MM.1S (cell line): Measurements from ENCODE around the gene EFNA3.

Experiments used
- DNase-seq: peaks from one replicate; pipeline ENCODE4 v3.0.0-alpha.2; 2015
- H2AFZ ChIP-seq: fragments of 300-600 bp; sonication (generic); 2 replicates; pipeline ENCODE4 v1.6.0; 2016; ENCODE audit warnings: antibody characterized with exemption, low read length
- H3F3A ChIP-seq: fragments of 300-600 bp; sonication (generic); 2 replicates; pipeline ENCODE4 v1.6.1; 2016; ENCODE audit warnings: mild to moderate bottlenecking, antibody characterized with exemption, low read length, moderate library complexity, mixed read lengths; ENCODE audit not compliant: insufficient read depth
- H3K27ac ChIP-seq: fragments of 300-600 bp; sonication (generic); 2 replicates; pipeline ENCODE4 v1.5.1; 2016; ENCODE audit warnings: mild to moderate bottlenecking, low read length
- H3K27me3 ChIP-seq: fragments of 300-600 bp; sonication (generic); replicated peaks from 2 replicates; pipeline ENCODE4 v1.6.0; 2016; ENCODE audit warnings: low read length; ENCODE audit not compliant: insufficient read depth
- H3K36me3 ChIP-seq: fragments of 300-600 bp; sonication (generic); replicated peaks from 2 replicates; pipeline ENCODE4 v1.6.1; 2016; ENCODE audit warnings: mild to moderate bottlenecking, low read length, mixed read lengths; ENCODE audit not compliant: insufficient read depth
- H3K4me1 ChIP-seq: fragments of 300-600 bp; sonication (generic); 2 replicates; pipeline ENCODE4 v1.6.1; 2016; ENCODE audit warnings: low read length, mixed read lengths
- H3K4me2 ChIP-seq: fragments of 300-600 bp; sonication (generic); 2 replicates; pipeline ENCODE4 v1.6.0; 2016; ENCODE audit warnings: low read depth, low read length
- H3K4me3 ChIP-seq: fragments of 300-600 bp; sonication (generic); 2 replicates; pipeline ENCODE4 v1.5.1; 2016; ENCODE audit warnings: low read length, mixed read lengths
- H3K79me2 ChIP-seq: fragments of 300-600 bp; sonication (generic); 2 replicates; pipeline ENCODE4 v1.6.1; 2016; ENCODE audit warnings: mixed run types, low read length, mixed read lengths
- H3K9ac ChIP-seq: fragments of 300-600 bp; sonication (generic); 2 replicates; pipeline ENCODE4 v1.6.1; 2016; ENCODE audit warnings: low read length, mixed read lengths
- H3K9me2 ChIP-seq: fragments of 300-600 bp; sonication (generic); replicated peaks from 2 replicates; pipeline ENCODE4 v1.6.1; 2016; ENCODE audit warnings: mild to moderate bottlenecking, low read length, mixed read lengths; ENCODE audit not compliant: insufficient read depth
- H3K9me3 ChIP-seq: fragments of 300-600 bp; sonication (generic); replicated peaks from 2 replicates; pipeline ENCODE4 v1.6.1; 2016; ENCODE audit warnings: mild to moderate bottlenecking, low read length, mixed read lengths; ENCODE audit not compliant: insufficient read depth
- H4K20me1 ChIP-seq: fragments of 300-600 bp; sonication (generic); 2 replicates; pipeline ENCODE4 v1.6.1; 2016; ENCODE audit warnings: mild to moderate bottlenecking, low read length, moderate library complexity, mixed read lengths; ENCODE audit not compliant: insufficient read depth
- CTCF ChIP-seq: fragments of 300-600 bp; sonication (generic); IDR thresholded peaks from 2 replicates; pipeline ENCODE4 v1.5.1; 2016; ENCODE audit warnings: antibody characterized with exemption, low read length, mixed read lengths
- EZH2 ChIP-seq: fragments of 300-600 bp; sonication (generic); optimal IDR thresholded peaks from 2 replicates; pipeline ENCODE3; 2017; ENCODE audit warnings: low read depth, mild to moderate bottlenecking, antibody characterized with exemption, low read length, mixed read lengths
- EZH2phosphoT487 ChIP-seq: fragments of 300-600 bp; sonication (generic); IDR thresholded peaks from 2 replicates; pipeline ENCODE4 v1.6.1; 2018; ENCODE audit warnings: antibody characterized with exemption, low read length

The EFNA3 gene

DNA sequence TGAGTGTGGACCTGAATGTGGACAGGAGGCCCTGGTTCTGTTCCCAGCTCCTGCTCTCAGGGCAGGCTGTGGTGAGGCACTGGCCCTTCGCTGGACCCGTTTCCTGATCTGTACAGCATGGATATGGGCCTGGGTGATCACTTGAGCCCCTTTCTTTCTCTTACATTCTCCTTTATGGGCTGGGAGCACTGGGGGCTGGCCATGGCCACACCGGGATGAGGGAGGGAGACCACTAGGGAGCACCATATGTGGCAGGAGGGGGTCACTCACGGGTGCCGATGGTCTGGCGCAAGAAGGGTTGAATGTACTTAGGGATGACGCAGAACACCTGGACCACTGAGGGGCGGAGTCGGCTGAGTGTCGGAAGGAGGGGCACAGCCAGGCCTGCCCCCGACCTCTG is 47.7 kb upstream of the EFNA3 start:
- Histone ChIP-seq H3K36me3 (no peaks in the 10 kb centered on the region), H3K4me2 (no peak overlapping the region), H3K9me3 (no peaks in the 10 kb centered on the region), H3K9ac (no peak overlapping the region), H2AFZ (no peak overlapping the region), H3K27ac (no peak overlapping the region), H3K79me2 (no peaks in the 10 kb centered on the region), H3K4me1 (no peaks in the 10 kb centered on the region), H3K27me3 (0 out of 2 replicates have a peak, but pooled peaks cover 8% of the 10 kb centered on the region), H3K4me3 (no peak overlapping the region), H3K9me2 (no peaks in the 10 kb centered on the region), H4K20me1 (no peaks in the 10 kb centered on the region), H3F3A (no peaks in the 10 kb centered on the region)
- TF ChIP-seq CTCF (no peak), EZH2 (no peak), EZH2phosphoT487 (no peak)
- no peak for DNase-seq

- Histone ChIP-seq H3K36me3 (no peaks in the 10 kb centered on the region), H3K9ac (no peak overlapping the region), H2AFZ (no peak overlapping the region)
Measured at GRCh38 chr1:155032886-155033285, 45.8 kb upstream of the EFNA3 start.

DNA sequence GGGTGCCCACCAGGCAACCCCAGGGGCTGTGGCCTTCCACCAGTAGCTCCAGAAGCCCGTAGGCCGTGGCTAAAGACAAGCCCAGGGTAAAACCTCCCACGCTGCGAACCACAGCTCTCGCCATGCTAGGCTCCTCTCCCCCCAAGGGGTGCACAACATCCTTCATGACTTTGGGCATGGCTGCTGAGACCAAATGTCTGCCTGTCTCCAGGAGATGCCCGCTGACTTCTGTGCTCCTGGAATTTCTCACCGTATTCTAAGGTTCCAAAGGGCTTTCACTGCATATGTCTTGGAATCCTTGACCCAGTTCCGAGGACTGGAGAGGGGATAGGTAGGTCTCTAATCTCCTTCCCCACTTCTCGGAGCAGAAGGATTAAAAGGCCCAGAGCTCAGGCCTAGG is 45.1 kb upstream of the EFNA3 start, which contains the start of the genes DCST1 and DCST2:
Gene DCST1, plus strand, starts transcription at position 301 of the 400 bp plus-strand sequence. CDS start 213 bp downstream, outside the sequence.
Gene DCST2, minus strand, starts transcription at position 258 of the 400 bp plus-strand sequence. Its CDS starts 80 bp downstream, at position 178.
- Histone ChIP-seq H3K27me3 (0 out of 2 replicates have a peak, but pooled peaks cover 8% of the 10 kb centered on the region), H3K4me2 (no peak within 1 kb of the TSS), H3K4me3 (no peak within 1 kb of the TSS), H4K20me1 (no peaks in the 10 kb centered on the region), H3K79me2 (no peaks in the 10 kb centered on the region), H3K36me3 (no peaks in the 10 kb centered on the region), H3K9ac (no peak within 1 kb of the TSS), H3F3A (peaks cover under 1% of the 10 kb centered on the region; the same call in 1 of the 2 replicates), H3K9me2 (no peaks in the 10 kb centered on the region), H3K27ac (no peak within 1 kb of the TSS), H3K9me3 (no peaks in the 10 kb centered on the region), H3K4me1 (peaks cover 6% of the 10 kb centered on the region), H2AFZ (no peak within 1 kb of the TSS)
- TF ChIP-seq EZH2phosphoT487 (no peak), EZH2 (no peak), CTCF (no peak)
- DNase-seq, result no peak

More at GRCh38 chr1:155032886-155033285, 45.8 kb upstream of the EFNA3 start:
- no peak overlapping the region for H3K4me2 ChIP-seq
- H3K9me2 ChIP-seq, result no peaks in the 10 kb centered on the region
- no peak for DNase-seq
- TF ChIP-seq EZH2 (no peak), EZH2phosphoT487 (no peak), CTCF (no peak)
- H3K27me3 ChIP-seq, result 0 out of 2 replicates have a peak, but pooled peaks cover 8% of the 10 kb centered on the region
- no peaks in the 10 kb centered on the region for H3F3A ChIP-seq
- no peaks in the 10 kb centered on the region for H3K79me2 ChIP-seq
- H3K9me3 ChIP-seq, result no peaks in the 10 kb centered on the region
- no peak overlapping the region for H3K4me3 ChIP-seq
- H4K20me1 ChIP-seq, result no peaks in the 10 kb centered on the region
- no peaks in the 10 kb centered on the region for H3K4me1 ChIP-seq
- H3K27ac ChIP-seq, result no peak overlapping the region
